ENCODE results near the gene CYB5A. TPM values are rescaled to one million over a fixed set of nuclear protein-coding genes. Genes with fewer than 3 reads are reported as not detected.

Gene CYB5A
- total RNA-seq, 1 experiment from 2014 or later = 130 TPM

DNA sequence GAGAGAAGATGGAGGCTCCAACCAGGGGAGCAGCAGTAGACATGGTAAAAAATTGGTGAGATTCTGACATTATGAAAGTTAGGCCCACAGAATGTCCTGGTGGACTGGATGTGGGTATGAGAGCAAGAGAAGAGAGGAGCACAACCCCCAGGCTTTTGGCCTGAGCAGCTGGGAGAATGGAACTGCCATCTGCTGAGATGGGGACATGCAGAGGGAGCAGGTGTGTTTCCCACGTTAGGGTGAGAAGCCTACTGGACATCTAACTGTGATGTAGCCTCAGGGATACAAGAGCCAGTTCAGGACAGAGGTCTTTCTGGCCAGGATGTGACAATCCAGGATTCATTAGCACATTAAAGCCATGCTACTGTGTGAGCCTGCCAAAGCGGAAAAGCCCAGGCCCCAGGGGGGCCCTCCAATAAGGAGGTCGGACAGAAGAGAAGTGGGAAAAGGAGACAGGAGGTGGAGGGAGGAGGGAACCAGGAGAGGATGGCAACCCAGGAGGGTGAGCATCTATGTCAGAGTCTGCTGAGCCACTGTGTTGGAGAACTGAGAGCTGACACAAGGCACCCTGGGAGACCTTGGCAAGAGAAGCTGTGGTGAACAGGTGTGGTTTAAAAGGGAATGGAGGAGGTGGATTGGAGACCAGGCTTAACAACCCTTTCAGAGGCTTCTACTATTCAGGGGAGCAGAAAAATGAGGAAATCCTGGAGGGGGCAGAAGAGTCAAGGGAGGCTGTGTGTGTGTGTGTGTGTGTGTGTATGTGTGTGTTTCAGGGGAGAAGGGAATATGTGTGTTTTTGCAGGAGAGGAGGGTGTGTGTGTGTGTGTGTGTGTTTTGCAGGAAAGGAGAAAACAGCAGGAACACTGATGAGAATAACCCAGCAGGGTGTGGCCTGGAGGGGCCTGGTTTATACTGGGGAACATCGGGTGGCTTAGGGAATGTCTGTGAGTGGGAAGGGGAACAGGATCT is 10.5 kb downstream of the CYB5A start:
- no peaks in the 10 kb centered on the region for H3K9me3 ChIP-seq (ENCODE audit: low read length)
- H3F3A ChIP-seq (ENCODE audit: low read length, unreplicated experiment) = no peaks in the 10 kb centered on the region
- no TSS peak for BruUV-seq (replicated peaks)
- intact Hi-C loops (cut with micrococcal nuclease) = no loop called here
- no peak overlapping the region; the same call in 1 of the 2 replicates for H3K9ac ChIP-seq (ENCODE audit: low read length)
- no peak overlapping the region for H2AFZ ChIP-seq (ENCODE audit: low read length)
- H3K27me3 ChIP-seq (ENCODE audit: low read length) = no peaks in the 10 kb centered on the region
- ATAC-seq = no peak
- POLR2A ChIA-PET (ENCODE audit: unreplicated experiment) = no interaction called here
- peaks cover 83% of the 10 kb centered on the region for H3K79me2 ChIP-seq (ENCODE audit: low read length)
- H3K27ac ChIP-seq (ENCODE audit: low read length) = no peak overlapping the region
- no peak overlapping the region for H3K4me2 ChIP-seq (ENCODE audit: low read length)
- no peaks in the 10 kb centered on the region for H4K20me1 ChIP-seq (ENCODE audit: low read length)
- TF ChIP-seq CTCF (conservative IDR thresholded peaks at IDR 0.05; ENCODE audit: low read depth, low read length) (no peak), EZH2 (IDR thresholded peaks at IDR 0.05; ENCODE audit: low read length, unreplicated experiment) (no peak), EZH2phosphoT487 (IDR thresholded peaks at IDR 0.05; ENCODE audit: borderline replicate concordance, low read length) (no peak)
- DNase-seq = no peak
- no peaks in the 10 kb centered on the region for H3K36me3 ChIP-seq (ENCODE audit: low read depth, low read length)
- H3K4me3 ChIP-seq (ENCODE audit: low read length) = no peak overlapping the region
- H3K9me2 ChIP-seq (replicated peaks; ENCODE audit: low read length) = no peaks in the 10 kb centered on the region
- peaks cover 39% of the 10 kb centered on the region for H3K4me1 ChIP-seq (ENCODE audit: insufficient read depth, low read length)
- CTCF ChIA-PET = no interaction called here

GRCh38 chr18:74278983-74279382 is 12.8 kb downstream of the CYB5A start:
- ATAC-seq (no peak), DNase-seq (no peak)
- POLR2A ChIA-PET (ENCODE audit: unreplicated experiment) = no interaction called here
- Histone ChIP-seq H3K27me3 (ENCODE audit: low read length) (no peaks in the 10 kb centered on the region), H3K79me2 (ENCODE audit: low read length) (peaks cover 81% of the 10 kb centered on the region), H3F3A (ENCODE audit: low read length, unreplicated experiment) (no peaks in the 10 kb centered on the region), H3K9me2 (replicated peaks; ENCODE audit: low read length) (no peaks in the 10 kb centered on the region), H4K20me1 (ENCODE audit: low read length) (no peaks in the 10 kb centered on the region), H3K9ac (ENCODE audit: low read length) (no peak overlapping the region), H3K9me3 (ENCODE audit: low read length) (no peaks in the 10 kb centered on the region), H3K36me3 (ENCODE audit: low read depth, low read length) (no peaks in the 10 kb centered on the region), H3K4me1 (ENCODE audit: insufficient read depth, low read length) (peaks cover 22% of the 10 kb centered on the region), H3K4me3 (ENCODE audit: low read length) (no peak overlapping the region), H3K4me2 (ENCODE audit: low read length) (no peak overlapping the region), H3K27ac (ENCODE audit: low read length) (no peak overlapping the region), H2AFZ (ENCODE audit: low read length) (no peak overlapping the region)
- CTCF ChIA-PET = no interaction called here
- intact Hi-C loops (cut with micrococcal nuclease) = no loop called here
- TF ChIP-seq EZH2phosphoT487 (IDR thresholded peaks at IDR 0.05; ENCODE audit: borderline replicate concordance, low read length) = no peak
- no peak for TF ChIP-seq CTCF (conservative IDR thresholded peaks at IDR 0.05; ENCODE audit: low read depth, low read length)
- TF ChIP-seq EZH2 (IDR thresholded peaks at IDR 0.05; ENCODE audit: low read length, unreplicated experiment) = no peak
- no TSS peak for BruUV-seq (replicated peaks)

DNA sequence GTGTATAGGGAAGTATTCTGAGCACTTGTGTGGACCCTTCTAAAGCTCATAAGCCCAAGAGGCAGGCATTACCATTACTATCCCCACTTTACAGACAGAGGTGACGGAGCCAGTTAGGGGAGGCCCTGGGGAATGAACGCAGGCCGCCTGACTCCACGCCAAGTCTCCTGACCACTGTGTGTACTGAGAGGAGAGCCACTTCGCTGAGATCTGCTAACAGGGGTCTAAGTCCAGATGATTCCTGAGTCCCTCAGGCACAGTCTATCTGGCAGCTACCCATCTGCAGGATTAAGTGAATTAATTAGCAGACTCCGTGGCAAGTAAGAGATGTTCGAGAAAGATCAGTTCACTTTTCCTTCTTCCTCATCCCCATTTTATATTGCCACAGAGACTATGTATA is 13.7 kb downstream of the CYB5A start:
- H2AFZ ChIP-seq (ENCODE audit: low read length) = no peak overlapping the region
- H3K4me2 ChIP-seq (ENCODE audit: low read length) = no peak overlapping the region
- H3K9ac ChIP-seq (ENCODE audit: low read length) = no peak overlapping the region
- no peak overlapping the region for H3K27ac ChIP-seq (ENCODE audit: low read length)
- no peak for DNase-seq
- H3K9me2 ChIP-seq (replicated peaks; ENCODE audit: low read length) = no peaks in the 10 kb centered on the region
- intact Hi-C loops (cut with micrococcal nuclease) = no loop called here
- H3K79me2 ChIP-seq (ENCODE audit: low read length) = peaks cover 82% of the 10 kb centered on the region
- POLR2A ChIA-PET (ENCODE audit: unreplicated experiment) = no interaction called here
- BruUV-seq (replicated peaks) = no TSS peak
- H3K9me3 ChIP-seq (ENCODE audit: low read length) = no peaks in the 10 kb centered on the region
- no peak for TF ChIP-seq CTCF (conservative IDR thresholded peaks at IDR 0.05; ENCODE audit: low read depth, low read length)
- no peak for TF ChIP-seq EZH2 (IDR thresholded peaks at IDR 0.05; ENCODE audit: low read length, unreplicated experiment)
- TF ChIP-seq EZH2phosphoT487 (IDR thresholded peaks at IDR 0.05; ENCODE audit: borderline replicate concordance, low read length) = no peak
- no peak for ATAC-seq
- H3K36me3 ChIP-seq (ENCODE audit: low read depth, low read length) = no peaks in the 10 kb centered on the region
- no peaks in the 10 kb centered on the region for H3F3A ChIP-seq (ENCODE audit: low read length, unreplicated experiment)
- H3K27me3 ChIP-seq (ENCODE audit: low read length) = no peaks in the 10 kb centered on the region
- CTCF ChIA-PET = no interaction called here
- no peak overlapping the region for H3K4me3 ChIP-seq (ENCODE audit: low read length)
- no peaks in the 10 kb centered on the region for H4K20me1 ChIP-seq (ENCODE audit: low read length)
- H3K4me1 ChIP-seq (ENCODE audit: insufficient read depth, low read length) = peaks cover 17% of the 10 kb centered on the region
